SK-N-SH (cell line): Measurements from ENCODE around the gene UBXN2A. TPM values are rescaled to one million over a fixed set of nuclear protein-coding genes. Genes with fewer than 3 reads are reported as not detected.

Source experiments
- CTCF ChIA-PET: fragments of 300-600, 350-600 bp; formaldehyde crosslinking; extraction: SDS; loops from one replicate; lab custom pipeline; 2021; lab: Yijun Ruan, JAX
- POLR2A ChIA-PET: fragments of 350-600 bp; sonication (Branson Sonifier 250); formaldehyde crosslinking; extraction: SDS; loops from one replicate; lab custom pipeline; 2020; ENCODE audit warnings: antibody characterized with exemption, inconsistent platforms; lab: Yijun Ruan, JAX
- DNase-seq: peaks from one replicate; pipeline ENCODE4 v3.0.0; 2012
- H2AFZ ChIP-seq: fragments of 200-600 bp; sonication (generic); 2 replicates; pipeline ENCODE4 v1.8.1; 2016; ENCODE audit warnings: antibody characterized with exemption, mild to moderate bottlenecking, low read depth
- H3F3A ChIP-seq: fragments of 200-600 bp; sonication (generic); replicated peaks from 2 replicates; pipeline ENCODE3; 2016; ENCODE audit warnings: antibody characterized with exemption, mild to moderate bottlenecking; ENCODE audit not compliant: insufficient read depth
- H3K27ac ChIP-seq, 2 experiments: fragments of 200-500 bp in 1 of 2; fragments of 200-600 bp in 1 of 2; sonication (Bioruptor generic) in 1 of 2; sonication (generic), shearing (Covaris generic) in 1 of 2; 2 replicates each; pipeline versions ENCODE4 v1.5.1 to v1.6.1; 2014 to 2016; ENCODE audit warnings: low read depth in 2 of 2, inconsistent platforms in 1 of 2, low read length in 1 of 2, mild to moderate bottlenecking in 1 of 2, mixed read lengths in 1 of 2
- H3K27me3 ChIP-seq: fragments of 200-600 bp; sonication (generic), shearing (Covaris generic); 2 replicates; pipeline ENCODE4 v1.6.1; 2016; ENCODE audit warnings: mixed run types; ENCODE audit not compliant: insufficient read depth
- H3K36me3 ChIP-seq, 2 experiments: fragments of 200-500 bp in 1 of 2; fragments of 200-600 bp in 1 of 2; sonication (Bioruptor generic) in 1 of 2; sonication (generic) in 1 of 2; replicated peaks in 1 of 2; 2 replicates each; pipeline versions ENCODE3 to v1.5.1; 2014 to 2016; ENCODE audit warnings: low read length in 1 of 2, mild to moderate bottlenecking in 1 of 2; ENCODE audit not compliant: insufficient read depth in 2 of 2, control insufficient read depth in 1 of 2
- H3K4me1 ChIP-seq, 2 experiments: fragments of 200-500 bp in 1 of 2; fragments of 200-600 bp in 1 of 2; sonication (Bioruptor generic) in 1 of 2; sonication (generic), shearing (Covaris generic) in 1 of 2; 2 replicates each; pipeline versions ENCODE4 v1.5.1 to v1.6.1; 2014 to 2016; ENCODE audit warnings: low read depth in 1 of 2, low read length in 1 of 2, mixed run types in 1 of 2; ENCODE audit not compliant: insufficient read depth in 2 of 2, control insufficient read depth in 1 of 2
- H3K4me2 ChIP-seq: fragments of 200-600 bp; sonication (generic), shearing (Covaris generic); 2 replicates; pipeline ENCODE4 v1.6.1; 2017; ENCODE audit warnings: mixed run types
- H3K4me3 ChIP-seq, 2 experiments: fragments of 200-500 bp in 1 of 2; fragments of 200-600 bp in 1 of 2; sonication (Bioruptor generic) in 1 of 2; sonication (generic), shearing (Covaris generic) in 1 of 2; 2 replicates each; pipeline versions ENCODE4 v1.5.1 to v1.8.1; 2014 to 2016; ENCODE audit warnings: low read depth in 2 of 2, inconsistent platforms in 1 of 2, low read length in 1 of 2, mild to moderate bottlenecking in 1 of 2, mixed read lengths in 1 of 2, moderate library complexity in 1 of 2
- H3K79me2 ChIP-seq: fragments of 200-600 bp; sonication (generic); 2 replicates; pipeline ENCODE4 v1.8.1; 2017; ENCODE audit warnings: mild to moderate bottlenecking; ENCODE audit not compliant: insufficient read depth
- H3K9ac ChIP-seq: fragments of 200-600 bp; sonication (generic); 2 replicates; pipeline ENCODE4 v1.6.1; 2017; ENCODE audit warnings: mixed run types
- H3K9me2 ChIP-seq: fragments of 200-600 bp; sonication (generic); 2 replicates; pipeline ENCODE4 v1.6.1; 2017; ENCODE audit warnings: mixed run types
- H3K9me3 ChIP-seq: fragments of 200-600 bp; sonication (generic); 2 replicates; pipeline ENCODE4 v1.6.1; 2017; ENCODE audit warnings: mixed run types, mild to moderate bottlenecking, moderate library complexity
- H4K20me1 ChIP-seq: fragments of 200-600 bp; sonication (generic); 2 replicates; pipeline ENCODE4 v1.6.1; 2017; ENCODE audit warnings: mild to moderate bottlenecking, mixed run types; ENCODE audit not compliant: insufficient read depth
- CHD2 ChIP-seq: fragments of 150-350 bp; IDR thresholded peaks from 2 replicates; pipeline ENCODE4 v1.6.1; 2018; ENCODE audit warnings: low read length; ENCODE audit not compliant: partially characterized antibody
- EZH2phosphoT487 ChIP-seq: fragments of 200-600 bp; sonication (generic); IDR thresholded peaks from 2 replicates; pipeline ENCODE4 v1.6.1; 2017; ENCODE audit warnings: low read depth, mixed run types, mild to moderate bottlenecking, antibody characterized with exemption, moderate library complexity, borderline replicate concordance
- FOXJ3 ChIP-seq: sonication (generic); formaldehyde crosslinking; IDR thresholded peaks from 2 replicates; pipeline ENCODE4 v1.5.1; 2020; ENCODE audit warnings: mild to moderate bottlenecking, missing genetic modification reagents
- FOXM1 ChIP-seq: IDR thresholded peaks from 2 replicates; pipeline ENCODE4 v1.4.0; 2012; ENCODE audit warnings: low read depth, mild to moderate bottlenecking
- GABPA ChIP-seq: IDR thresholded peaks from 2 replicates; pipeline ENCODE4 v1.4.0; 2012; ENCODE audit warnings: low read depth, mild to moderate bottlenecking
- GATA2 ChIP-seq: sonication (generic); formaldehyde crosslinking; IDR thresholded peaks from 2 replicates; pipeline ENCODE4 v1.5.0; 2020; ENCODE audit warnings: mild to moderate bottlenecking, missing genetic modification reagents
- JUND ChIP-seq: IDR thresholded peaks from 2 replicates; pipeline ENCODE4 v1.4.0; 2012
- MEF2A ChIP-seq: IDR thresholded peaks from 2 replicates; pipeline ENCODE4 v1.4.0; 2012; ENCODE audit warnings: low read depth, borderline replicate concordance
- MXI1 ChIP-seq: IDR thresholded peaks from 2 replicates; pipeline ENCODE4 v1.6.1; 2012; ENCODE audit warnings: mild to moderate bottlenecking, low read depth, low read length, improper control_type of control experiment
- POLR2AphosphoS5 ChIP-seq: IDR thresholded peaks from 2 replicates; pipeline ENCODE4 v1.6.1; 2012; ENCODE audit warnings: low read depth, low read length
- RCOR1 ChIP-seq: fragments of 150-350 bp; IDR thresholded peaks from 2 replicates; pipeline ENCODE4 v1.6.1; 2017; ENCODE audit warnings: antibody characterized with exemption, low read length
- RFX5 ChIP-seq: IDR thresholded peaks from 2 replicates; pipeline ENCODE4 v1.6.1; 2012; ENCODE audit warnings: mild to moderate bottlenecking, improper control_type of control experiment, low read length
- RXRA ChIP-seq: IDR thresholded peaks from 2 replicates; pipeline ENCODE4 v1.4.0; 2012; ENCODE audit warnings: low read depth, mild to moderate bottlenecking, borderline replicate concordance
- SMC3 ChIP-seq: IDR thresholded peaks from 2 replicates; pipeline ENCODE4 v1.6.1; 2012; ENCODE audit warnings: low read depth, low read length, improper control_type of control experiment
- TAF1 ChIP-seq: IDR thresholded peaks from 2 replicates; pipeline ENCODE4 v1.6.1; 2012; ENCODE audit warnings: low read depth, mild to moderate bottlenecking, low read length, moderate library complexity, borderline replicate concordance
- TCF12 ChIP-seq: IDR thresholded peaks from 2 replicates; pipeline ENCODE4 v1.4.0; 2012
- WGBS: methylation state at CpG from one replicate; pipeline ENCODE4 v1.1.6; 2017; ENCODE audit warnings: low lambda C conversion rate; 5-methylcytosine and 5-hydroxymethylcytosine counted together
- polyA plus RNA-seq, 3 experiments: library from polyadenylated mRNA; depleted of rRNA; stranded (reverse); fragments of >200 nt; gene quantifications; 2 replicates each; pipeline ENCODE4 v1.2.3, GENCODE V29; 2012
- TF ChIP-seq, protein P1 (sequence below): IDR thresholded peaks from 2 replicates; pipeline ENCODE4; 2012
- TF ChIP-seq, protein P2 (sequence below): fragments of 150-350 bp; IDR thresholded peaks from 2 replicates; pipeline ENCODE4 v1.6.1; 2017; ENCODE audit warnings: antibody characterized with exemption, low read length, low read depth, borderline replicate concordance
- TF ChIP-seq, protein P3 (sequence below): IDR thresholded peaks from 2 replicates; pipeline ENCODE4 v1.6.1; 2012; ENCODE audit warnings: mild to moderate bottlenecking, low read depth, low read length, moderate library complexity

Gene UBXN2A
- polyA plus RNA-seq, 1 of the 3 experiments (the other 2 are of a cell fraction) = 5.8 TPM

DNA sequence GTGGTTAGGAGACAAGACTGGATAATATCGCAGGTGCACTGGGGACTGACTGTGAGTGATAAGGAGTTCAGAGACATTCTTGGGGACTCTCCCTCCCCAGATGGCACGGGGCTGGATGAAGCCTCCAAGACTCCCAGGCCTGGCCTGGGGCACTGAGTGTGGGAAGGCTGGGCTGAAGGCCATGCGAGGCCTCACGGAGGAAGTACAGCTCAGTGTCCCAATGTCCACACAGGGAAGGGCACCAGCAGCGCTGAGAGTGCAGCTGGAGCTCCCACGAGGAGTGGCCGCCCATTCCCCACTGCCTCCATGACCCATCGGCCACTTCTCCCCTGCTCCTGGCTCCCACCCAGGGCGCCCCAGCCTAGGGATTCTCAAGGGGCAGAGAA lies 76.1 kb downstream of the UBXN2A start (continued):
- TF ChIP-seq, protein P1, sequence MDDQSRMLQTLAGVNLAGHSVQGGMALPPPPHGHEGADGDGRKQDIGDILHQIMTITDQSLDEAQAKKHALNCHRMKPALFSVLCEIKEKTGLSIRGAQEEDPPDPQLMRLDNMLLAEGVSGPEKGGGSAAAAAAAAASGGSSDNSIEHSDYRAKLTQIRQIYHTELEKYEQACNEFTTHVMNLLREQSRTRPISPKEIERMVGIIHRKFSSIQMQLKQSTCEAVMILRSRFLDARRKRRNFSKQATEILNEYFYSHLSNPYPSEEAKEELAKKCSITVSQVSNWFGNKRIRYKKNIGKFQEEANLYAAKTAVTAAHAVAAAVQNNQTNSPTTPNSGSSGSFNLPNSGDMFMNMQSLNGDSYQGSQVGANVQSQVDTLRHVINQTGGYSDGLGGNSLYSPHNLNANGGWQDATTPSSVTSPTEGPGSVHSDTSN = no peak
- TF ChIP-seq TCF12 (no peak), RFX5 (no peak), TAF1 (no peak), GATA2 (no peak), RXRA (no peak), CHD2 (no peak), JUND (no peak), RCOR1 (no peak), SMC3 (no peak), MEF2A (no peak)
- TF ChIP-seq, protein P2, sequence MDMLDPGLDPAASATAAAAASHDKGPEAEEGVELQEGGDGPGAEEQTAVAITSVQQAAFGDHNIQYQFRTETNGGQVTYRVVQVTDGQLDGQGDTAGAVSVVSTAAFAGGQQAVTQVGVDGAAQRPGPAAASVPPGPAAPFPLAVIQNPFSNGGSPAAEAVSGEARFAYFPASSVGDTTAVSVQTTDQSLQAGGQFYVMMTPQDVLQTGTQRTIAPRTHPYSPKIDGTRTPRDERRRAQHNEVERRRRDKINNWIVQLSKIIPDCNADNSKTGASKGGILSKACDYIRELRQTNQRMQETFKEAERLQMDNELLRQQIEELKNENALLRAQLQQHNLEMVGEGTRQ = no peak

DNA sequence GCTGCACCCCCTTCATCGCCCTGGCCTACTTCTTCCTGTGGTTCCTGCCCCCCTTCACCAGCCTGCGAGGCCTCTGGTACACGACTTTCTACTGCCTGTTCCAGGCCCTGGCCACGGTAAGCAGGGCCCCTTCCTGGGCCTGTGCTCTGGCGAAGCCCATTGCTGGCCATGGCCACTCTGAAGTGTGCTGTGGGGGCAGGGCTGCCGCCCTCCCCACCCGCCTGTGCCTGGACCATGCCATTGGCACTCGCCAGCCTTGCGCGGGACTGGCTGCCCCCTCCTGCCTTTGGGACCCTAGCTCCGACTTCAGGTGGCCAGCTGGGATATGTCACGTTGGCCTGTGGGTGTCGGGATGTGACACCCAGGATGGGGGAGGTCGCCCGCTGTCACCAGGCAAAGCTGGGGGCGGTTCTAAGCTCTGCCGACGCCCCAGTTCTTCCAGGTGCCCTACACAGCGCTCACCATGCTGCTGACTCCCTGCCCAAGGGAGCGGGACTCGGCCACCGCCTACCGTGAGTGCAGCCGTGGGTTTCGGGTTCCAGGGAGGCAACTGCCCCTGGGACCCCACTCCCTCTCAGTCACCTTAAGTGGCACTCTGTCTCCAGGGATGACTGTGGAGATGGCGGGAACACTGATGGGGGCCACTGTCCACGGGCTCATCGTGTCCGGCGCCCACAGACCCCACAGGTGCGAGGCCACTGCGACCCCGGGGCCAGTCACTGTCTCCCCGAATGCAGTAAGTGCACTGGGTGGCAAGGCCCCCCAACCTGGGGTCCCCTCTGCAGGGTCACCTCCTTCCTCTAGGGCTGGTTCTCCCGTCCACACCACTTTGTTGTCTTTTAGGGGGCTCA lies 76.8 kb downstream of the UBXN2A start:
- Histone ChIP-seq H3K4me3 (no peak overlapping the region), H3K9me2 (no peaks in the 10 kb centered on the region), H3K36me3 (no peaks in the 10 kb centered on the region), H3K27me3 (no peaks in the 10 kb centered on the region), H3K4me1 (peaks cover 3 to 12% of the 10 kb centered on the region in 2 experiments; a peak in 3 of 4 replicates), H3K9me3 (no peaks in the 10 kb centered on the region), H2AFZ (no peak overlapping the region), H3K9ac (no peak overlapping the region), H3K4me2 (no peak overlapping the region), H3K79me2 (no peaks in the 10 kb centered on the region), H3F3A (no peaks in the 10 kb centered on the region), H4K20me1 (no peaks in the 10 kb centered on the region), H3K27ac (peak overlapping the region in 1 of 2 experiments; percentile 82; a peak in 1 of 4 replicates)
- WGBS = 97% methylated on average over 29 of the region's 35 CpGs
- DNase-seq = peak; percentile 37
- ChIA-PET CTCF (interaction anchor here (2.5 kb wide), 1 partner anchor 9 kb away, joined by 8 read pairs; no protein-coding TSS in a partner anchor), POLR2A (no interaction called here)
- TF ChIP-seq, protein P3, sequence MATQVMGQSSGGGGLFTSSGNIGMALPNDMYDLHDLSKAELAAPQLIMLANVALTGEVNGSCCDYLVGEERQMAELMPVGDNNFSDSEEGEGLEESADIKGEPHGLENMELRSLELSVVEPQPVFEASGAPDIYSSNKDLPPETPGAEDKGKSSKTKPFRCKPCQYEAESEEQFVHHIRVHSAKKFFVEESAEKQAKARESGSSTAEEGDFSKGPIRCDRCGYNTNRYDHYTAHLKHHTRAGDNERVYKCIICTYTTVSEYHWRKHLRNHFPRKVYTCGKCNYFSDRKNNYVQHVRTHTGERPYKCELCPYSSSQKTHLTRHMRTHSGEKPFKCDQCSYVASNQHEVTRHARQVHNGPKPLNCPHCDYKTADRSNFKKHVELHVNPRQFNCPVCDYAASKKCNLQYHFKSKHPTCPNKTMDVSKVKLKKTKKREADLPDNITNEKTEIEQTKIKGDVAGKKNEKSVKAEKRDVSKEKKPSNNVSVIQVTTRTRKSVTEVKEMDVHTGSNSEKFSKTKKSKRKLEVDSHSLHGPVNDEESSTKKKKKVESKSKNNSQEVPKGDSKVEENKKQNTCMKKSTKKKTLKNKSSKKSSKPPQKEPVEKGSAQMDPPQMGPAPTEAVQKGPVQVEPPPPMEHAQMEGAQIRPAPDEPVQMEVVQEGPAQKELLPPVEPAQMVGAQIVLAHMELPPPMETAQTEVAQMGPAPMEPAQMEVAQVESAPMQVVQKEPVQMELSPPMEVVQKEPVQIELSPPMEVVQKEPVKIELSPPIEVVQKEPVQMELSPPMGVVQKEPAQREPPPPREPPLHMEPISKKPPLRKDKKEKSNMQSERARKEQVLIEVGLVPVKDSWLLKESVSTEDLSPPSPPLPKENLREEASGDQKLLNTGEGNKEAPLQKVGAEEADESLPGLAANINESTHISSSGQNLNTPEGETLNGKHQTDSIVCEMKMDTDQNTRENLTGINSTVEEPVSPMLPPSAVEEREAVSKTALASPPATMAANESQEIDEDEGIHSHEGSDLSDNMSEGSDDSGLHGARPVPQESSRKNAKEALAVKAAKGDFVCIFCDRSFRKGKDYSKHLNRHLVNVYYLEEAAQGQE = no peak
- TF ChIP-seq FOXM1 = no peak
- no peak for TF ChIP-seq POLR2AphosphoS5
- TF ChIP-seq GATA2 = no peak
- TF ChIP-seq SMC3 = no peak
- TF ChIP-seq MXI1 = no peak
- no peak for TF ChIP-seq EZH2phosphoT487
- TF ChIP-seq GABPA = no peak
- no peak for TF ChIP-seq FOXJ3 (CRISPR knock-in tag)
